H1 (cell line): ENCODE data around the gene SLC6A20. TPM values are rescaled to one million over a fixed set of nuclear protein-coding genes. Genes with fewer than 3 reads are reported as not detected.

Experiments
- CTCF ChIA-PET: fragments of 300-600 bp; sonication (Branson Sonifier 250); formaldehyde crosslinking; loops from one replicate; lab custom pipeline; 2021; ENCODE audit not compliant: partially characterized antibody; lab: Charles Lee
- POLR2A ChIA-PET: fragments of 300-600 bp; sonication (Branson Sonifier 250); formaldehyde crosslinking; loops from one replicate; lab custom pipeline; 2021; ENCODE audit warnings: inconsistent platforms; ENCODE audit not compliant: partially characterized antibody; lab: Charles Lee
- DNase-seq, 2 experiments: peaks; one replicate each; pipeline versions ENCODE4 v3.0.0 to v3.0.0-alpha.2; 2010 to 2022; ENCODE audit warnings: low spot score in 2 of 2, low read depth in 1 of 2, mixed read lengths in 1 of 2
- FAIRE-seq: peaks from 2 replicates; lab custom pipeline; 2011; peaks lifted over from hg19 to GRCh38; lab: Jason Lieb, UNC
- H2AFZ ChIP-seq: 2 replicates; pipeline ENCODE4 v1.8.1; 2012; ENCODE audit warnings: low read length, inconsistent platforms
- H2AK5ac ChIP-seq: 2 replicates; pipeline ENCODE4 v1.6.1; 2013; ENCODE audit warnings: low read depth, low read length
- H2BK120ac ChIP-seq: replicated peaks from 2 replicates; pipeline ENCODE3; 2013; ENCODE audit warnings: low read depth, low read length, inconsistent platforms
- H2BK12ac ChIP-seq: 2 replicates; pipeline ENCODE4 v1.6.1; 2013; ENCODE audit warnings: low read depth, low read length
- H2BK15ac ChIP-seq: 2 replicates; pipeline ENCODE4 v1.6.1; 2013; ENCODE audit warnings: low read length
- H2BK20ac ChIP-seq: 2 replicates; pipeline ENCODE4 v1.6.1; 2013; ENCODE audit warnings: low read length
- H2BK5ac ChIP-seq: 2 replicates; pipeline ENCODE4 v1.6.1; 2013; ENCODE audit warnings: low read depth, low read length
- H3K14ac ChIP-seq: 2 replicates; pipeline ENCODE4 v1.6.1; 2013; ENCODE audit warnings: inconsistent platforms; ENCODE audit not compliant: insufficient read length
- H3K18ac ChIP-seq: 2 replicates; pipeline ENCODE4 v1.6.1; 2013; ENCODE audit warnings: low read length; ENCODE audit errors: extremely low read depth
- H3K23ac ChIP-seq: 2 replicates; pipeline ENCODE4 v1.6.1; 2013; ENCODE audit warnings: inconsistent platforms; ENCODE audit not compliant: insufficient read length
- H3K23me2 ChIP-seq: 2 replicates; pipeline ENCODE4 v1.6.1; 2013; ENCODE audit warnings: low read depth, low read length
- H3K27ac ChIP-seq: 2 replicates; pipeline ENCODE4 v1.6.1; 2011; ENCODE audit warnings: low read depth, low read length, inconsistent platforms
- H3K27me3 ChIP-seq, 4 experiments: replicated peaks in 1 of 4; 1 replicate in 1 of 4; 2 replicates in 3 of 4; pipeline versions ENCODE4 v1.6.1 to v1.8.1; 2011 to 2013; ENCODE audit warnings: low read length in 3 of 4, mild to moderate bottlenecking in 3 of 4, inconsistent platforms in 2 of 4, mixed read lengths in 2 of 4, moderate library complexity in 1 of 4; ENCODE audit not compliant: control insufficient read depth in 3 of 4, insufficient read depth in 3 of 4; ENCODE audit errors: extremely low read depth in 1 of 4
- H3K36me3 ChIP-seq, 4 experiments: 2 replicates each; pipeline versions ENCODE4 v1.6.1 to v1.8.1; 2011 to 2013; ENCODE audit warnings: mild to moderate bottlenecking in 4 of 4, low read length in 3 of 4, moderate library complexity in 2 of 4, control low read depth in 1 of 4, inconsistent platforms in 1 of 4; ENCODE audit not compliant: insufficient read depth in 4 of 4, control insufficient read depth in 2 of 4
- H3K4ac ChIP-seq: replicated peaks from 2 replicates; pipeline ENCODE3; 2013; ENCODE audit warnings: low read length, low read depth, mixed read lengths, inconsistent platforms; ENCODE audit not compliant: insufficient read length
- H3K4me1 ChIP-seq, 4 experiments: replicated peaks in 1 of 4; 1 replicate in 1 of 4; 2 replicates in 3 of 4; pipeline versions ENCODE4 v1.6.1 to v1.8.1; 2011 to 2013; ENCODE audit warnings: low read length in 3 of 4, inconsistent platforms in 2 of 4, mixed read lengths in 1 of 4; ENCODE audit not compliant: insufficient read depth in 4 of 4, control insufficient read depth in 3 of 4
- H3K4me2 ChIP-seq, 2 experiments: 2 replicates each; pipeline versions ENCODE4 v1.6.1 to v1.8.1; 2011 to 2013; ENCODE audit warnings: low read depth in 2 of 2, low read length in 2 of 2, control low read depth in 1 of 2, inconsistent platforms in 1 of 2, mild to moderate bottlenecking in 1 of 2; ENCODE audit not compliant: insufficient read depth in 1 of 2
- H3K4me3 ChIP-seq, 4 experiments: fragments of 200-600, 300-600 bp in 1 of 4; sonication (generic), shearing (Covaris generic), sonication (Bioruptor Twin) in 1 of 4; 2 replicates each; pipeline versions ENCODE4 v1.5.1 to v1.8.1; 2011 to 2016; ENCODE audit warnings: low read length in 4 of 4, low read depth in 3 of 4, control low read depth in 2 of 4, inconsistent platforms in 2 of 4, mild to moderate bottlenecking in 2 of 4, mixed read lengths in 1 of 4, moderate library complexity in 1 of 4; ENCODE audit not compliant: insufficient read depth in 2 of 4; ENCODE audit errors: extremely low read depth in 1 of 4
- H3K56ac ChIP-seq: replicated peaks from 2 replicates; pipeline ENCODE3; 2013; ENCODE audit warnings: low read depth, mild to moderate bottlenecking, mixed read lengths, low read length, inconsistent platforms; ENCODE audit not compliant: insufficient read length
- H3K79me1 ChIP-seq: 2 replicates; pipeline ENCODE4 v1.6.1; 2013; ENCODE audit warnings: low read depth, low read length, control low read depth
- H3K79me2 ChIP-seq, 2 experiments: 2 replicates each; pipeline versions ENCODE4 v1.6.1 to v1.8.1; 2012 to 2013; ENCODE audit warnings: low read length in 2 of 2, mild to moderate bottlenecking in 2 of 2, inconsistent platforms in 1 of 2; ENCODE audit not compliant: insufficient read depth in 2 of 2, control insufficient read depth in 1 of 2
- H3K9ac ChIP-seq, 4 experiments: replicated peaks in 1 of 4; 1 replicate in 1 of 4; 2 replicates in 3 of 4; pipeline versions ENCODE4 v1.6.1 to v1.8.1; 2011 to 2013; ENCODE audit warnings: low read depth in 3 of 4, low read length in 3 of 4, control low read depth in 2 of 4, mild to moderate bottlenecking in 2 of 4, moderate library complexity in 2 of 4, inconsistent platforms in 1 of 4; ENCODE audit errors: extremely low read depth in 1 of 4
- H3K9me3 ChIP-seq, 2 experiments: 2 replicates each; pipeline versions ENCODE4 v1.6.1 to v1.8.1; 2012 to 2013; ENCODE audit warnings: mild to moderate bottlenecking in 2 of 2, moderate library complexity in 2 of 2, control low read depth in 1 of 2, inconsistent platforms in 1 of 2, low read depth in 1 of 2, low read length in 1 of 2, mixed read lengths in 1 of 2; ENCODE audit not compliant: insufficient read depth in 2 of 2
- H4K20me1 ChIP-seq, 2 experiments: replicated peaks in 1 of 2; 2 replicates each; pipeline versions ENCODE3 to v1.8.1; 2011 to 2013; ENCODE audit warnings: inconsistent platforms in 2 of 2, low read length in 2 of 2, mild to moderate bottlenecking in 1 of 2; ENCODE audit not compliant: insufficient read depth in 2 of 2, control insufficient read depth in 1 of 2
- H4K5ac ChIP-seq: 2 replicates; pipeline ENCODE4 v1.6.1; 2013; ENCODE audit warnings: low read length, low read depth, mixed read lengths, inconsistent platforms; ENCODE audit not compliant: insufficient read length
- H4K8ac ChIP-seq: 2 replicates; pipeline ENCODE4 v1.8.0; 2013; ENCODE audit warnings: mild to moderate bottlenecking, moderate library complexity, low read length, inconsistent platforms; ENCODE audit not compliant: insufficient read depth; ENCODE audit errors: extremely low read depth
- H4K91ac ChIP-seq: replicated peaks from 2 replicates; pipeline ENCODE3; 2013; ENCODE audit warnings: low read length, mixed read lengths, inconsistent platforms; ENCODE audit not compliant: insufficient read length
- BRCA1 ChIP-seq: IDR thresholded peaks from 2 replicates; pipeline ENCODE4 v1.6.1; 2012; ENCODE audit warnings: low read depth, low read length, improper control_type of control experiment
- CBX8 ChIP-seq: fragments of 300-800, 300-1000 bp; sonication (generic); IDR thresholded peaks from 2 replicates; pipeline ENCODE4 v1.7.1; 2016; ENCODE audit warnings: low read depth, low read length, borderline replicate concordance
- FOSL1 ChIP-seq: IDR thresholded peaks from 2 replicates; pipeline ENCODE4 v1.6.1; 2011; ENCODE audit warnings: mild to moderate bottlenecking, low read depth, low read length, moderate library complexity; ENCODE audit not compliant: insufficient read depth
- GABPA ChIP-seq: IDR thresholded peaks from 2 replicates; pipeline ENCODE4 v1.6.1; 2011; ENCODE audit warnings: mild to moderate bottlenecking, low read length, moderate library complexity, borderline replicate concordance; ENCODE audit not compliant: insufficient read depth
- HDAC2 ChIP-seq, 2 experiments: fragments of 300-600 bp in 1 of 2; sonication (generic) in 1 of 2; IDR thresholded peaks; 2 replicates each; pipeline ENCODE4 v1.6.1; 2011 to 2012; ENCODE audit warnings: low read depth in 2 of 2, low read length in 2 of 2, mild to moderate bottlenecking in 2 of 2, moderate library complexity in 2 of 2, borderline replicate concordance in 1 of 2, inconsistent platforms in 1 of 2
- HDAC6 ChIP-seq: IDR thresholded peaks from one replicate; pipeline ENCODE4 v1.7.1; 2012; ENCODE audit warnings: low read depth, mild to moderate bottlenecking, inconsistent platforms, low read length, moderate library complexity
- KDM4A ChIP-seq: IDR thresholded peaks from one replicate; pipeline ENCODE4 v1.7.1; 2012; ENCODE audit warnings: low read depth, mild to moderate bottlenecking, moderate library complexity, low read length, inconsistent platforms; ENCODE audit not compliant: severe bottlenecking
- NRF1 ChIP-seq: IDR thresholded peaks from 2 replicates; pipeline ENCODE4 v1.6.1; 2011; ENCODE audit warnings: mild to moderate bottlenecking, low read depth, low read length, improper control_type of control experiment
- PHF8 ChIP-seq: fragments of 200-600 bp; sonication (generic); conservative IDR thresholded peaks from 2 replicates; pipeline ENCODE4 v1.7.1; 2012; ENCODE audit warnings: low read depth, mild to moderate bottlenecking, inconsistent platforms, low read length, moderate library complexity
- TBP ChIP-seq: IDR thresholded peaks from 2 replicates; pipeline ENCODE4 v1.6.1; 2011; ENCODE audit warnings: low read depth, low read length, improper control_type of control experiment
- YY1 ChIP-seq: IDR thresholded peaks from 2 replicates; pipeline ENCODE4 v1.6.1; 2011; ENCODE audit warnings: low read depth, mild to moderate bottlenecking, low read length
- WGBS, 2 experiments: shearing (Covaris generic) in 1 of 2; methylation state at CpG; one replicate each; pipeline versions ENCODE4 v1.1.6 to v1.1.7; 2013 to 2015; ENCODE audit warnings: low lambda C conversion rate in 2 of 2, mixed read lengths in 2 of 2, inconsistent platforms in 1 of 2, low coverage in 1 of 2, missing lambda C conversion rate in 1 of 2; ENCODE audit not compliant: insufficient replicate concordance in 2 of 2, insufficient coverage in 1 of 2, insufficient read length in 1 of 2; ENCODE audit errors: extremely low coverage in 1 of 2, missing lambda C conversion rate in 1 of 2; 5-methylcytosine and 5-hydroxymethylcytosine counted together
- polyA plus RNA-seq, 7 experiments: library from polyadenylated mRNA; depleted of rRNA in 3 of 7; stranded (reverse) in 5 of 7; unstranded in 2 of 7; fragments of >200 nt in 5 of 7; fragments of 200-250 nt in 2 of 7; gene quantifications; 1 replicate in 5 of 7; 2 replicates in 1 of 7; 4 replicates in 1 of 7; pipeline versions ENCODE4 v1.2.1 to v1.2.3, GENCODE V29; 2011 to 2013; ENCODE audit warnings: missing spikeins in 2 of 7, mixed read lengths in 2 of 7
- total RNA-seq: library from RNA; stranded (reverse); fragmentation: NEBNext Ultra II Directional; extraction: Animal tissue kit (Norgen Biotek cat#: 25700); gene quantifications from 2 replicates; pipeline ENCODE4 v1.2.1, GENCODE V29; 2021
- TF ChIP-seq, protein P1 (sequence below), 3 experiments: IDR thresholded peaks; 1 replicate in 2 of 3; 2 replicates in 1 of 3; pipeline versions ENCODE4 v1.5.1 to v1.6.1; 2011; ENCODE audit warnings: low read length in 3 of 3, mild to moderate bottlenecking in 3 of 3, inconsistent platforms in 2 of 3, low read depth in 1 of 3, moderate library complexity in 1 of 3; ENCODE audit not compliant: insufficient read depth in 1 of 3; ENCODE audit errors: control extremely low read depth in 1 of 3

Gene SLC6A20
- total and polyA plus RNA-seq, 2 of the 8 experiments (the other 6 are each of a cell fraction or from before 2014, with no cell fraction given) = 0.05 TPM; not detected in 1

DNA sequence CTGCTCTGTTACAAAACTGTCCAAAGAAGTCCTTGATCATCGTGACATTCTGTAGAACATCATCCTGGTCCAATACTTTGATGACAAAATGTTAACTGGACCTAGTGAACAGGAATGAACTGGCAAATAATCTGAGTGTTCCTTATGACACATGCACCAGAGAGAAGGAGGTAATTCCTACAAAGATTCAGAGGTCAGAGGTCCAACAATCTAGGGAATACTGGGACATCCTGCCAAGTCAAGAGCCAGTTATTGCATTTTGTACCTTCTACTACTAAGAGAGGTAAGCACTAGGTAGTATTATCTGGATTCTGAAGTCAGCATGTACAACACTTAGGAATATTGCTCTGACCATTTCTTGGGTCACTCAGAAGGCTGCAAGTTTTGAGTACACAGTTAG lies 24.8 kb upstream of the SLC6A20 start:
- Histone ChIP-seq H3K9ac (no peak overlapping the region), H3K79me2 (no peaks in the 10 kb centered on the region), H3K56ac (no peak overlapping the region), H3K14ac (no peak overlapping the region), H3K27me3 (no peaks in the 10 kb centered on the region), H2BK12ac (no peak overlapping the region), H4K20me1 (no peaks in the 10 kb centered on the region), H3K4me2 (no peak overlapping the region), H4K5ac (no peak overlapping the region), H3K18ac (no peak overlapping the region), H3K9me3 (peaks cover 0 to 2% of the 10 kb centered on the region in 2 experiments; a peak in 1 of 4 replicates), H4K91ac (no peak overlapping the region), H2BK120ac (no peak overlapping the region), H2BK20ac (no peak overlapping the region), H2AFZ (no peak overlapping the region), H3K23me2 (no peaks in the 10 kb centered on the region), H2BK5ac (no peak overlapping the region), H2AK5ac (no peak overlapping the region), H3K4me1 (no peaks in the 10 kb centered on the region), H2BK15ac (no peak overlapping the region), H3K27ac (no peak overlapping the region), H4K8ac (no peak overlapping the region), H3K4ac (no peak overlapping the region), H3K79me1 (no peaks in the 10 kb centered on the region), H3K36me3 (peaks cover 0 to under 1% (median 0%) of the 10 kb centered on the region in 4 experiments; a peak in 3 of 8 replicates), H3K23ac (no peak overlapping the region), H3K4me3 (no peak overlapping the region)
- FAIRE-seq (no peak), DNase-seq (no peak)
- 75% methylated on average over 1 of the region's 1 CpG; no CpG with 5 or more reads in 1 of the 2 experiments for WGBS, 2 experiments
- POLR2A ChIA-PET = no interaction called here
- CTCF ChIA-PET = no interaction called here
- TF ChIP-seq KDM4A = no peak
- no peak for TF ChIP-seq YY1
- TF ChIP-seq, protein P1, sequence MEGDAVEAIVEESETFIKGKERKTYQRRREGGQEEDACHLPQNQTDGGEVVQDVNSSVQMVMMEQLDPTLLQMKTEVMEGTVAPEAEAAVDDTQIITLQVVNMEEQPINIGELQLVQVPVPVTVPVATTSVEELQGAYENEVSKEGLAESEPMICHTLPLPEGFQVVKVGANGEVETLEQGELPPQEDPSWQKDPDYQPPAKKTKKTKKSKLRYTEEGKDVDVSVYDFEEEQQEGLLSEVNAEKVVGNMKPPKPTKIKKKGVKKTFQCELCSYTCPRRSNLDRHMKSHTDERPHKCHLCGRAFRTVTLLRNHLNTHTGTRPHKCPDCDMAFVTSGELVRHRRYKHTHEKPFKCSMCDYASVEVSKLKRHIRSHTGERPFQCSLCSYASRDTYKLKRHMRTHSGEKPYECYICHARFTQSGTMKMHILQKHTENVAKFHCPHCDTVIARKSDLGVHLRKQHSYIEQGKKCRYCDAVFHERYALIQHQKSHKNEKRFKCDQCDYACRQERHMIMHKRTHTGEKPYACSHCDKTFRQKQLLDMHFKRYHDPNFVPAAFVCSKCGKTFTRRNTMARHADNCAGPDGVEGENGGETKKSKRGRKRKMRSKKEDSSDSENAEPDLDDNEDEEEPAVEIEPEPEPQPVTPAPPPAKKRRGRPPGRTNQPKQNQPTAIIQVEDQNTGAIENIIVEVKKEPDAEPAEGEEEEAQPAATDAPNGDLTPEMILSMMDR (IDR thresholded peaks at IDR 0.05; ENCODE audit: control extremely low read depth in 1 of 3, insufficient read depth in 1 of 3, low read depth in 1 of 3, low read length in 3 of 3) = no peak
- no peak for TF ChIP-seq PHF8
- TF ChIP-seq TBP = no peak
- TF ChIP-seq NRF1 = no peak
- TF ChIP-seq CBX8 = no peak
- no peak for TF ChIP-seq HDAC6
- no peak for TF ChIP-seq GABPA
- no peak for TF ChIP-seq BRCA1
- TF ChIP-seq FOSL1 = no peak
- TF ChIP-seq HDAC2 (IDR thresholded peaks at IDR 0.05; ENCODE audit: borderline replicate concordance in 1 of 2, low read depth in 2 of 2, low read length in 2 of 2) = no peak
